Gastrocnemius medialis (tissue), 4 donors: ENCODE measurements around the gene HFE.

Experiments
- CTCF ChIP-seq, 5 experiments: fragments of 450-650 bp in 3 of 5; fragments of 200-600 bp in 2 of 5; sonication (generic) in 2 of 5; IDR thresholded peaks in 4 of 5; conservative IDR thresholded peaks in 1 of 5; 1 replicate in 4 of 5; 2 replicates in 1 of 5; pipeline ENCODE4 v1.5.1; 2016 to 2019; ENCODE audit warnings: antibody characterized with exemption in 5 of 5, mild to moderate bottlenecking in 3 of 5, moderate library complexity in 3 of 5
- POLR2A ChIP-seq, 2 donors: fragments of 450-650 bp; IDR thresholded peaks; one replicate each; pipeline ENCODE4 v1.6.1; 2017; ENCODE audit warnings: antibody characterized with exemption in 2 of 2, mild to moderate bottlenecking in 2 of 2, moderate library complexity in 2 of 2

DNA sequence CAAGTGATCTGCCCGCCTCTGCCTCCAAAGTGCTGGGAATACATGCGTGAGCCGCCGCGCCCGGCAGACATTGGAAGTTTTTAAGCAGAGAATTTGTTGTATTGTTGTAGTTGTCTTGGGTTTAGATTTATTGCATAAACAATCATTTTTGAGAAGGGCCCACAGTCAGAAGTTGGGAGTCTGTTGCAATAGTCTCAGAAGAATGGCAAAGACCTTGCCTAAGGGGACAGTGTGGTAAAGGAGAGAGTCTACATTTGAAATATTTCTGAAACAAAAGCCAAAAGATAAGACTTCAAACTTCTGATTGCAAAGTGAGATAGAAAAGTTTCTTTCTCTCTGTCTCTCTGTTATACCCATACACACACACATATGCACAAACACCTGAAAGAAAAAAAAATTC lies 22.5 kb downstream of the HFE start:
- TF ChIP-seq CTCF (IDR thresholded peaks at IDR 0.05 in 4 of 5, conservative IDR thresholded peaks at IDR 0.05 in 1 of 5) (no peak), POLR2A (IDR thresholded peaks at IDR 0.05) (no peak)
